Measurements from ENCODE around the gene METTL8. TPM values are rescaled to one million over a fixed set of nuclear protein-coding genes. Genes with fewer than 3 reads are reported as not detected.
A peak's percentile ranks its signal among the peaks of the same experiment; 100 is the strongest.

METTL8 gene
- polyA plus RNA-seq, 3 donors, result 3.3 to 9.8 (median 6.9) TPM

DNA sequence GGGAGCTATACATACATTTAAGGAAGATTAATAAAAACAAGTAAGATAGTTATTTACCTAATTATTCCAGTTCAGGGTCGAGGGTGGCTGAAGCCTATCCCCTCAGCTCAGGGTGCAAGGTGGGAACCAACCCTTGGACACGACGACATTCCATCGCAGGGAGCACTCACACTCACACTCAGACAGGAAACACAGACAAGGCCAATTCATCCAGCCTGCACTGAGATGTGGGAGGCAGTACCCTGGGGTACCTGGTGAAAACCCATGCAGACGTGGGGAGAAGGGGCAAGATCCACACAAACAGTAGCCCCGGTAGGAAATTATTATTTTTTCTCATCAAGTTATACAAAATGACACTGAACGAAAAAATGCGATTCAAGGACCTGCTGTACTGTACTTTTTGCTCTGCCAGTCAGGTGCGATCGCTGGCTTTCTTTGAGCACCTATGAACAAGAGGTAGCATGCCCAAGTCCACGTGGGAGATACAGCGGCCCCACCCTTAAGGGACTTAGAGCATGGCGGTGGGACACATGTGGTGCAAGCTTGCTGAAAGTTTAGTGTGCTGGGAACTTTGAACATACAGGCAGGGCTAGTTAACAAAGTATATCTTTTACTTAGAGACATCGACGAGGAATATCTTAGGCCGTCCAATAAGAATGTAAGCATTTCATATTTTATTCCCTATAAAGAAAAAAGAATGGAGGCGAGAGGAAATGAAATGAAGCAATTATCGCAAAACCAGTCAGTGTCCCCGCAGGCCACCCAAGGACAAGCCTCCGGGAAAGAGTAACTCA, 624 bp downstream of the METTL8 start:
- Mint-ChIP-seq H3K27me3 (ENCODE audit: low read depth in 3 of 3) (no peaks in the 10 kb centered on the region), H3K4me3 (peak overlapping the region; percentile 87 to 89), H3K4me1 (peaks cover 18% of the 10 kb centered on the region), H3K36me3 (peaks cover 18 to 23% of the 10 kb centered on the region in 2 donors), H3K9me3 (peaks cover 5 to 24% (median 16%) of the 10 kb centered on the region in 7 donors), H3K27ac (peak overlapping the region in 6 of 7 donors; percentile 75 to 94 (median 90))
- Histone ChIP-seq H3K27ac (ENCODE audit: low read depth in 1 of 2, low read length in 2 of 2) (peak overlapping the region; percentile 87 to 98), H3K36me3 (replicated peaks in 1 of 2; ENCODE audit: control insufficient read depth in 1 of 2, insufficient read depth in 2 of 2, low read length in 2 of 2) (peaks cover 7 to 25% of the 10 kb centered on the region in 2 donors), H3K9ac (ENCODE audit: insufficient read depth, low read length, poor library complexity, severe bottlenecking) (peak overlapping the region; percentile 90), H3K9me3 (replicated peaks in 1 of 2; ENCODE audit: control insufficient read depth in 1 of 2, insufficient read depth in 1 of 2, low read length in 2 of 2) (peaks cover 8 to 18% of the 10 kb centered on the region in 2 donors), H3K4me3 (replicated peaks in 1 of 3; ENCODE audit: low read depth in 2 of 3, low read length in 3 of 3) (peak overlapping the region; percentile 71 to 84 (median 77)), H3K4me2 (replicated peaks; ENCODE audit: extremely low read depth, low read length, poor library complexity, severe bottlenecking) (peak overlapping the region; percentile 90), H3K79me2 (ENCODE audit: insufficient read depth, low read length) (peaks cover 33% of the 10 kb centered on the region), H3K4me1 (ENCODE audit: control insufficient read depth in 1 of 2, insufficient read depth in 2 of 2, low read length in 2 of 2) (peaks cover 13 to 19% of the 10 kb centered on the region in 2 donors), H2AFZ (ENCODE audit: insufficient read depth, low read depth, low read length, poor library complexity, severe bottlenecking) (peak overlapping the region; percentile 91), H3K27me3 (ENCODE audit: control insufficient read depth in 2 of 2, insufficient read depth in 2 of 2, low read length in 2 of 2) (no peaks in the 10 kb centered on the region), H4K20me1 (ENCODE audit: insufficient read depth, low read length) (no peaks in the 10 kb centered on the region)
- TF ChIP-seq, protein P1, sequence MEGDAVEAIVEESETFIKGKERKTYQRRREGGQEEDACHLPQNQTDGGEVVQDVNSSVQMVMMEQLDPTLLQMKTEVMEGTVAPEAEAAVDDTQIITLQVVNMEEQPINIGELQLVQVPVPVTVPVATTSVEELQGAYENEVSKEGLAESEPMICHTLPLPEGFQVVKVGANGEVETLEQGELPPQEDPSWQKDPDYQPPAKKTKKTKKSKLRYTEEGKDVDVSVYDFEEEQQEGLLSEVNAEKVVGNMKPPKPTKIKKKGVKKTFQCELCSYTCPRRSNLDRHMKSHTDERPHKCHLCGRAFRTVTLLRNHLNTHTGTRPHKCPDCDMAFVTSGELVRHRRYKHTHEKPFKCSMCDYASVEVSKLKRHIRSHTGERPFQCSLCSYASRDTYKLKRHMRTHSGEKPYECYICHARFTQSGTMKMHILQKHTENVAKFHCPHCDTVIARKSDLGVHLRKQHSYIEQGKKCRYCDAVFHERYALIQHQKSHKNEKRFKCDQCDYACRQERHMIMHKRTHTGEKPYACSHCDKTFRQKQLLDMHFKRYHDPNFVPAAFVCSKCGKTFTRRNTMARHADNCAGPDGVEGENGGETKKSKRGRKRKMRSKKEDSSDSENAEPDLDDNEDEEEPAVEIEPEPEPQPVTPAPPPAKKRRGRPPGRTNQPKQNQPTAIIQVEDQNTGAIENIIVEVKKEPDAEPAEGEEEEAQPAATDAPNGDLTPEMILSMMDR (IDR thresholded peaks at IDR 0.05), result no peak
- 39% methylated on average over 9 of the region's 20 CpGs for WGBS (ENCODE audit: insufficient coverage)
- DNase-seq, result no peak
- intact Hi-C loops (cut with micrococcal nuclease), result loop anchor here (5.0 to 10.0 kb wide), 4 partner anchors 252 to 461 kb away; partner anchors contain the start of genes TLK1 (in 2 of the 2) and DYNC1I2 (in 1 of the 2)

DNA sequence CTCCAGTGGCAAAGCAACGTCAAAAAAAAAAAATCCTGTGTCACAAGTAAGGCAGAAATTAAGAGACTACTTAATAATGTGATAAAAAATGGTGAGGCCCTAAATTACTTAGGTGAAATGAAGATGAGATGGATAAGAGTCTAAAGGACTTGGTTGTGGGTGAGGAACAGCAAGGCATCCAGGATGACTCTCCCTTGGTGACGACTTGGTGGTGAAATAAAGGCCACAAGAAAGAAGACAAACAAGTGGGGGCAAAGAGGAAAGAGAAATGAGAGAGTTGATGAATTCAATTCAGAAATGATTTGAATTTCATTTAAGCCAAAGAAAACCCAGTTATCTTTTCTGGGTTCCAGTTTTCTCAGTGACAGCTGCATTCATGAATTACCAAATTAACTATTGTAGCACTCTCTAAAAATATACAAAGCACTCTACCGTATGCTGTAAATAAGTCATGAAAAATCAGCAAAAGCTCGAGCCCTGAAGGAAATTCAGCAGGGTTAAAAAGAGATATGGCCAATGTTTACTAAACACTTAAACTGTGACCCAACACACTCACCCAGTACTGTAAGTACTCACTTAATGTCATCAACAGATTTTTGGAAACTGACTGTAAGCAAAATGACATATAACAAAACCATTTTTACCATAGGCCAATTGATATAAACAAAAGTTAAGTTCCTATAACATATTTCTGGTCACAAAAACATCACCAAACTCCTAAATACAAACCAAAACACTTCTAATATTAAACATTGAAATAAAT, 1.4 kb downstream of the METTL8 start:
- peaks cover 18% of the 10 kb centered on the region for H3K4me1 Mint-ChIP-seq
- Histone ChIP-seq H3K79me2 (ENCODE audit: insufficient read depth, low read length) (peaks cover 29% of the 10 kb centered on the region), H4K20me1 (ENCODE audit: insufficient read depth, low read length) (no peaks in the 10 kb centered on the region), H3K4me3 (replicated peaks in 1 of 3; ENCODE audit: low read depth in 2 of 3, low read length in 3 of 3) (no peak overlapping the region), H2AFZ (ENCODE audit: insufficient read depth, low read depth, low read length, poor library complexity, severe bottlenecking) (peak overlapping the region; percentile 91), H3K27me3 (ENCODE audit: control insufficient read depth in 2 of 2, insufficient read depth in 2 of 2, low read length in 2 of 2) (no peaks in the 10 kb centered on the region), H3K9ac (ENCODE audit: insufficient read depth, low read length, poor library complexity, severe bottlenecking) (no peak overlapping the region), H3K9me3 (replicated peaks in 1 of 2; ENCODE audit: control insufficient read depth in 1 of 2, insufficient read depth in 1 of 2, low read length in 2 of 2) (peaks cover 8 to 18% of the 10 kb centered on the region in 2 donors), H3K27ac (ENCODE audit: low read depth in 1 of 2, low read length in 2 of 2) (no peak overlapping the region), H3K36me3 (replicated peaks in 1 of 2; ENCODE audit: control insufficient read depth in 1 of 2, insufficient read depth in 2 of 2, low read length in 2 of 2) (peaks cover 2 to 17% of the 10 kb centered on the region in 2 donors), H3K4me2 (replicated peaks; ENCODE audit: extremely low read depth, low read length, poor library complexity, severe bottlenecking) (no peak overlapping the region), H3K4me1 (ENCODE audit: control insufficient read depth in 1 of 2, insufficient read depth in 2 of 2, low read length in 2 of 2) (peaks cover 13 to 19% of the 10 kb centered on the region in 2 donors)
- H3K27me3 Mint-ChIP-seq (ENCODE audit: low read depth in 3 of 3), result no peaks in the 10 kb centered on the region
- intact Hi-C loops (cut with micrococcal nuclease), result loop anchor here (5.0 to 10.0 kb wide), 4 partner anchors 252 to 460 kb away; partner anchors contain the start of genes TLK1 (in 2 of the 2) and DYNC1I2 (in 1 of the 2)
- H3K9me3 Mint-ChIP-seq, result peaks cover 5 to 24% (median 18%) of the 10 kb centered on the region in 7 donors
- no peak overlapping the region for H3K4me3 Mint-ChIP-seq
- TF ChIP-seq, protein P1 (IDR thresholded peaks at IDR 0.05), result no peak
- peaks cover 12 to 15% of the 10 kb centered on the region in 2 donors for H3K36me3 Mint-ChIP-seq
- WGBS (ENCODE audit: insufficient coverage), result 40% methylated on average over 2 of the region's 4 CpGs
- no peak for DNase-seq
- H3K27ac Mint-ChIP-seq, result peak overlapping the region in 1 of 7 donors; percentile 20

Measured in CD14-positive monocyte (primary cell).